ENCODE measurements around the gene INPP5E. TPM values are rescaled to one million over a fixed set of nuclear protein-coding genes. Genes with fewer than 3 reads are reported as not detected.
"Not testable (repeated sequence)": the region's sequence is repeated elsewhere in the genome, so short reads cannot be mapped to it uniquely, and the experiment has no call there.

INPP5E gene
- total RNA-seq, 1 donor from 2014 or later: 16.7 TPM

DNA sequence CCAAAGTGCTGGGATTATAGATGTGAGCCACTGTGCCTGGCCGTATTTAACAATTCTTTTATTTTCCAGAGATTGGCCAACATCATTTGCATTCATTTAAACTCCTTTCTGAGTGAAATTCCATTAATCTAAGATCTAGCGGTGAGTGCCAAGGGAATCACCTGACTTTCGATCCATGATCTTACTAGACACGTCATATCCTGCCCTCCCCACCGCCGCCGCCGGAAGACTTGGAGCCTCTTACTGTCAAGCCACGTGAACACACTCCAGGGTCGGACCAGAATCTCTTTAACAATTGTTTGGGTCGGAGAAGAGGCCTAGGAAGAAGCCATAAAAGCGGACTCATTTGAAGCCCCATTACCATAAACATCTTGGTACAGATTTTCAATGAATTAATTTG lies 12.9 kb downstream of the INPP5E start:
- Mint-ChIP-seq H3K4me3 (ENCODE audit: unreplicated experiment) (no peak overlapping the region), H3K36me3 (ENCODE audit: unreplicated experiment) (peaks cover 17% of the 10 kb centered on the region), H3K4me1 (ENCODE audit: unreplicated experiment) (no peaks in the 10 kb centered on the region), H3K9me3 (ENCODE audit: unreplicated experiment) (no peaks in the 10 kb centered on the region), H3K27ac (ENCODE audit: unreplicated experiment) (no peak overlapping the region), H3K27me3 (ENCODE audit: unreplicated experiment) (no peaks in the 10 kb centered on the region)
- TF ChIP-seq, protein P1, sequence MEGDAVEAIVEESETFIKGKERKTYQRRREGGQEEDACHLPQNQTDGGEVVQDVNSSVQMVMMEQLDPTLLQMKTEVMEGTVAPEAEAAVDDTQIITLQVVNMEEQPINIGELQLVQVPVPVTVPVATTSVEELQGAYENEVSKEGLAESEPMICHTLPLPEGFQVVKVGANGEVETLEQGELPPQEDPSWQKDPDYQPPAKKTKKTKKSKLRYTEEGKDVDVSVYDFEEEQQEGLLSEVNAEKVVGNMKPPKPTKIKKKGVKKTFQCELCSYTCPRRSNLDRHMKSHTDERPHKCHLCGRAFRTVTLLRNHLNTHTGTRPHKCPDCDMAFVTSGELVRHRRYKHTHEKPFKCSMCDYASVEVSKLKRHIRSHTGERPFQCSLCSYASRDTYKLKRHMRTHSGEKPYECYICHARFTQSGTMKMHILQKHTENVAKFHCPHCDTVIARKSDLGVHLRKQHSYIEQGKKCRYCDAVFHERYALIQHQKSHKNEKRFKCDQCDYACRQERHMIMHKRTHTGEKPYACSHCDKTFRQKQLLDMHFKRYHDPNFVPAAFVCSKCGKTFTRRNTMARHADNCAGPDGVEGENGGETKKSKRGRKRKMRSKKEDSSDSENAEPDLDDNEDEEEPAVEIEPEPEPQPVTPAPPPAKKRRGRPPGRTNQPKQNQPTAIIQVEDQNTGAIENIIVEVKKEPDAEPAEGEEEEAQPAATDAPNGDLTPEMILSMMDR (IDR thresholded peaks at IDR 0.05): no peak
- no peak for DNase-seq (ENCODE audit: extremely low spot score, unreplicated experiment)

GRCh38 chr9:136425367-136425766 lies 14.3 kb downstream of the INPP5E start:
- H3K9me3 Mint-ChIP-seq (ENCODE audit: unreplicated experiment); H3K4me3 Mint-ChIP-seq (ENCODE audit: unreplicated experiment): not testable (repeated sequence)

DNA sequence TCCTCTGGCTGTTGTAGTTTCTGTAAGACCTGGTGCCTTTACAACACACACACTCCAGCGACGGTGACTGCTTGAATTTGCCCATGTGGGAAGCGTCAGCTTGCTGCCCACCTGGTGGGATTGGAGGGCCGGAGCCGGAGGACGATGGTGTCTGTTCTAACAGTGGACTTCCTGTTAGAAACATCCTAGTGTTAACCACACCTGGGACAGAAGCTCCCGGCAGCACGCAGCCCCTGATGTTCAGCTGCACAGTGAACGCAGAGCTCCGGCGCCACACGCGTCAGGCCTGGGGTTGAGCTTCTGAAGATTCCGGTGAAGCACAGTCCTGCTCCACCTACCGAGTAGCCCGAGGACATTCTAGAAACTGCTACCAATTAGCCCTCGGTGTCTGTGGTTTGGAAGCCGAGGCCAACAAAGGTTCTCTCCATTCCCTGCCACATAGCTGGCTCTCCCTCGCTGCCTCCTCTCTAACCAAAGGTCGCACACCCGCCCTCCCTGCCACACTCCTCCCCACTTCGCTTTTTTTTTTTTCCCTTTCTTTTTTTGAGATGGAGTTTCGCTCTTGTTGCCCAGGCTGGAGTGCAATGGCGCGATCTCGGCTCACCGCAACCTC lies 14.8 kb downstream of the INPP5E start:
- Mint-ChIP-seq H3K4me1 (ENCODE audit: unreplicated experiment) (no peaks in the 10 kb centered on the region), H3K36me3 (ENCODE audit: unreplicated experiment) (peaks cover 21% of the 10 kb centered on the region), H3K27me3 (ENCODE audit: unreplicated experiment) (no peaks in the 10 kb centered on the region), H3K9me3 (ENCODE audit: unreplicated experiment) (no peaks in the 10 kb centered on the region), H3K4me3 (ENCODE audit: unreplicated experiment) (no peak overlapping the region), H3K27ac (ENCODE audit: unreplicated experiment) (no peak overlapping the region)
- TF ChIP-seq, protein P1 (IDR thresholded peaks at IDR 0.05): no peak
- DNase-seq (ENCODE audit: extremely low spot score, unreplicated experiment): no peak

More at GRCh38 chr9:136425367-136425766, 14.3 kb downstream of the INPP5E start:
- Mint-ChIP-seq H3K27ac (ENCODE audit: unreplicated experiment) (peak overlapping the region; percentile 38), H3K36me3 (ENCODE audit: unreplicated experiment) (peaks cover 22% of the 10 kb centered on the region)
- DNase-seq (ENCODE audit: extremely low spot score, unreplicated experiment); H3K4me1 Mint-ChIP-seq (ENCODE audit: unreplicated experiment); H3K27me3 Mint-ChIP-seq (ENCODE audit: unreplicated experiment): not testable (repeated sequence)

DNA sequence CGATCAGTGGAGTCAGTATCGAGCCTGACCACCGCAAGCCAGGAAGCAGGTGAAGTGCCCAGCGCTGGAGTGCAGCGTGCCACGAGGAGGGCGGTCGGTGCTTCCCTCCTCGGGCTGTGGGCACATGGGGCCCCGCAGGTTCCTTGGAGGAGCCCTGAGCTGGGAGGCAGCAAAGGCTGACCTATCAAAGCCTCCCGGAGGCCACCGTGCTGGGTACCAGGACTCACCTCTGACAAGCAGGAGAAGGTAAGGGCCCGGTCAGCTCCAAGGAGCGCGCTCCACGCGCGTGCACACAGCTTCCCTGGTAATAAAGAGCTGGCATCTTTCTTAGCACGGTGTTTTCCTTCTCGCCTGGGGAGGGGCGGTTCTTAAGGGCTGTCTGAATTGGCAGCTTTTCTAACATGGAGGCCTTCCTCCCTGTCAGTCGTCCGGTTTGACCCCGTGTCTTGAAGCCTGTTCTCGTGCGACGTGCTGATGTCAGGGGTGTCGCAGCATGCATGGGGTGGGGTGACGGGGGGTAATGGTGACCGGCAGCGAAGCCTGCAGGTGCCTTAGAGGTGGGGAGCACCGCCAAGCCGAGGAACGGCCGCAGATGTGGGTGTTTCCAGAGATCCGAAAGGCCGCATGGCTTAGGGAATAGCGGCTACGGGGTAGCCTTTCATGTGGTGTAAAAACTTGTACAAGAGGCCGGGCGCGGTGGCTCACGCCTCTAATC lies 16.1 kb downstream of the INPP5E start:
- H3K9me3 Mint-ChIP-seq (ENCODE audit: unreplicated experiment): no peaks in the 10 kb centered on the region

GRCh38 chr9:136422876-136423275 lies 16.8 kb downstream of the INPP5E start:
- no peak overlapping the region for H3K4me3 Mint-ChIP-seq (ENCODE audit: unreplicated experiment)
- no peak overlapping the region for H3K27ac Mint-ChIP-seq (ENCODE audit: unreplicated experiment)
- TF ChIP-seq, protein P1 (IDR thresholded peaks at IDR 0.05): no peak
- no peaks in the 10 kb centered on the region for H3K27me3 Mint-ChIP-seq (ENCODE audit: unreplicated experiment)
- peaks cover 29% of the 10 kb centered on the region for H3K36me3 Mint-ChIP-seq (ENCODE audit: unreplicated experiment)
- no peaks in the 10 kb centered on the region for H3K4me1 Mint-ChIP-seq (ENCODE audit: unreplicated experiment)
- no peaks in the 10 kb centered on the region for H3K9me3 Mint-ChIP-seq (ENCODE audit: unreplicated experiment)
- no peak for DNase-seq (ENCODE audit: extremely low spot score, unreplicated experiment)

More for the DNA sequence above, 16.1 kb downstream of the INPP5E start:
- Mint-ChIP-seq H3K27me3 (ENCODE audit: unreplicated experiment) (no peaks in the 10 kb centered on the region), H3K36me3 (ENCODE audit: unreplicated experiment) (peaks cover 25% of the 10 kb centered on the region), H3K4me1 (ENCODE audit: unreplicated experiment) (no peaks in the 10 kb centered on the region), H3K4me3 (ENCODE audit: unreplicated experiment) (no peak overlapping the region), H3K27ac (ENCODE audit: unreplicated experiment) (no peak overlapping the region)
- TF ChIP-seq, protein P1 (IDR thresholded peaks at IDR 0.05): no peak
- DNase-seq (ENCODE audit: extremely low spot score, unreplicated experiment): no peak
